Aorta (tissue), 5 donors: ENCODE data around the gene CNN3. TPM values are rescaled to one million over a fixed set of nuclear protein-coding genes. Genes with fewer than 3 reads are reported as not detected.

ENCODE experiments used
- ATAC-seq: fragments of 200-7000 bp; cut with Tn5 transposase; one replicate; pipeline ENCODE4 v1.9.1; 2022; ENCODE audit warnings: moderate library complexity; ENCODE audit not compliant: low FRiP score
- DNase-seq, 2 donors: peaks; one replicate each; pipeline ENCODE4 v3.0.0-alpha.2; 2020
- H3K27ac ChIP-seq, 2 donors: one replicate each; pipeline ENCODE4 v1.5.1; 2013; ENCODE audit warnings: low read length in 2 of 2, mild to moderate bottlenecking in 2 of 2, moderate library complexity in 2 of 2, control low read depth in 1 of 2, inconsistent platforms in 1 of 2, low read depth in 1 of 2
- H3K27me3 ChIP-seq, 2 donors: one replicate each; pipeline ENCODE4 v1.6.1; 2013; ENCODE audit warnings: control low read depth in 1 of 2, low read length in 1 of 2, mild to moderate bottlenecking in 1 of 2, moderate library complexity in 1 of 2; ENCODE audit not compliant: insufficient read depth in 2 of 2, control insufficient read depth in 1 of 2
- H3K36me3 ChIP-seq, 2 donors: one replicate each; pipeline ENCODE4 v1.6.1; 2013; ENCODE audit warnings: control low read depth in 1 of 2, low read length in 1 of 2, mild to moderate bottlenecking in 1 of 2; ENCODE audit not compliant: insufficient read depth in 2 of 2, control insufficient read depth in 1 of 2
- H3K4me1 ChIP-seq, 2 donors: one replicate each; pipeline ENCODE4 v1.6.1; 2013; ENCODE audit warnings: low read length in 2 of 2, control low read depth in 1 of 2, mild to moderate bottlenecking in 1 of 2, moderate library complexity in 1 of 2; ENCODE audit not compliant: insufficient read depth in 2 of 2, control insufficient read depth in 1 of 2
- H3K4me3 ChIP-seq, 2 donors: one replicate each; pipeline ENCODE4 v1.5.1; 2013; ENCODE audit warnings: low read length in 2 of 2, control low read depth in 1 of 2, mild to moderate bottlenecking in 1 of 2
- H3K9me3 ChIP-seq: one replicate; pipeline ENCODE4 v1.6.1; 2013; ENCODE audit warnings: mild to moderate bottlenecking, low read length; ENCODE audit not compliant: control insufficient read depth
- WGBS, 2 donors: extraction: QIAGEN DNeasy Blood & Tissue Kit; methylation state at CpG; one replicate each; pipeline ENCODE4 v1.1.7; 2013; 5-methylcytosine and 5-hydroxymethylcytosine counted together
- intact Hi-C, 2 donors: fragments of 100-400 bp; cut with DNase I; formaldehyde crosslinking; loops; one replicate each; pipeline versions ENCODE4 v1.14.2 to v1.15.0; 2022
- polyA plus RNA-seq, 2 donors: library from polyadenylated mRNA; stranded (reverse); fragments of 200-250 nt; gene quantifications; one replicate each; pipeline ENCODE4 v1.2.3, GENCODE V29; 2013
- total RNA-seq, 2 donors: library from RNA; stranded (reverse); fragmentation: NEBNext Ultra II Directional; extraction: Animal tissue kit (Norgen Biotek cat#: 25700); gene quantifications; one replicate each; pipeline ENCODE4 v1.2.1, GENCODE V29; 2021
- donor health status: healthy with polysubstance abuse.
- donor health status: Bipolar disorder and iron deficiency.
- donor health status: DM: no; HTN: no; CAD: no.
- donor health status: DM: no; HTN: no; CAD: no.
- donor health status: DM: yes; HTN: yes; CAD: no.

Gene CNN3
- total and polyA plus RNA-seq, 4 donors: 138 to 463 (median 294) TPM

DNA sequence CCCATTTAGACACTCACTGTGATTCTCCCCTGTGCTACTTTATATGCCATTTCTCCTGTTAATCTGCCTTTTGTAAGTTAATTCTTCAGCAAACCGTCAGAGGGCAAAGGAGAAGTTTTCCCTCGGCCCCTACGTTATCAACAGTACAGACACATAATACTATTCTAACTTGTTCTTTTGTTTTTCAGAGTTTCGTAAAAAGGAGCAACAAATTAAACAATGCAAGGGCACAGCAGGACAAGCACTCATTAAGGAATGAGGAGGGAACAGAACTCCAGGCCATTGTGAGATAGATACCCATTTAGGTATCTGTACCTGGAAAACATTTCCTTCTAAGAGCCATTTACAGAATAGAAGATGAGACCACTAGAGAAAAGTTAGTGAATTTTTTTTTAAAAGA, 32.3 kb downstream of the CNN3 start:
- WGBS, 2 donors: 85 to 89% methylated on average over 4 of the region's 4 CpGs
- no peak for ATAC-seq
- Histone ChIP-seq H3K4me3 (no peak overlapping the region), H3K27ac (no peak overlapping the region), H3K4me1 (peaks cover 0 to 8% of the 10 kb centered on the region in 2 donors), H3K27me3 (no peaks in the 10 kb centered on the region), H3K36me3 (peaks cover 2 to 3% of the 10 kb centered on the region in 2 donors), H3K9me3 (no peaks in the 10 kb centered on the region)
- intact Hi-C loops: loop anchor here in 1 of 2 donors (5.0 kb wide), 1 partner anchor 37 kb away; no protein-coding TSS in a partner anchor
- no peak for DNase-seq

- H3K9me3 ChIP-seq: no peaks in the 10 kb centered on the region
- peaks cover 2 to 3% of the 10 kb centered on the region in 2 donors for H3K36me3 ChIP-seq
- H3K27me3 ChIP-seq: no peaks in the 10 kb centered on the region
- H3K4me1 ChIP-seq: peaks cover 0 to 2% of the 10 kb centered on the region in 2 donors
- intact Hi-C loops: no loop called here
- DNase-seq (no peak), ATAC-seq (no peak)
- 96% methylated on average over 4 of the region's 4 CpGs for WGBS, 2 donors
- H3K27ac ChIP-seq: no peak overlapping the region
- no peak overlapping the region for H3K4me3 ChIP-seq
Observed at GRCh38 chr1:94892604-94893254, 34.2 kb downstream of the CNN3 start.

DNA sequence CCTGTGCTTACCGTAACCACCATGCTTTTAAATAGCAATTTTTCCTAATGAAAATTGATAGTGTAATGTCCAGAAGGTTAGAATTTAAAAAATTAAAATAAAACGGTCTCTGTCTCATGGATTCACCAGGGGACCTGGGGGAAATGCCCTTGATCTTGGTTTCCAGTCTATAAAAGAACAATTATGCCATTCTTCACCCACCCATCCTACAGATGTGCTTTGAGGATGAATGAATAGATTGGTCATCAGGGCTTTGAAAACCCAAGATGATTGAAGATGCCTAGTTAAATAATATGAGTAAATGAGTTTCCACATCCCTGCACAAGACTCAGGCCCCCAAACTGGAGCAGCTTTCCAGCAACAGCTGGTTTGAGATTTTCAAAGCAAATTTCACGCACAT, 38.7 kb downstream of the CNN3 start:
- Histone ChIP-seq H3K4me3 (no peak overlapping the region), H3K27ac (no peak overlapping the region), H3K9me3 (no peaks in the 10 kb centered on the region), H3K27me3 (no peaks in the 10 kb centered on the region), H3K4me1 (peaks cover 0 to 3% of the 10 kb centered on the region in 2 donors), H3K36me3 (no peaks in the 10 kb centered on the region)
- DNase-seq (no peak), ATAC-seq (no peak)
- 83 to 92% methylated on average over 3 of the region's 3 CpGs for WGBS, 2 donors
- intact Hi-C loops: no loop called here

DNA sequence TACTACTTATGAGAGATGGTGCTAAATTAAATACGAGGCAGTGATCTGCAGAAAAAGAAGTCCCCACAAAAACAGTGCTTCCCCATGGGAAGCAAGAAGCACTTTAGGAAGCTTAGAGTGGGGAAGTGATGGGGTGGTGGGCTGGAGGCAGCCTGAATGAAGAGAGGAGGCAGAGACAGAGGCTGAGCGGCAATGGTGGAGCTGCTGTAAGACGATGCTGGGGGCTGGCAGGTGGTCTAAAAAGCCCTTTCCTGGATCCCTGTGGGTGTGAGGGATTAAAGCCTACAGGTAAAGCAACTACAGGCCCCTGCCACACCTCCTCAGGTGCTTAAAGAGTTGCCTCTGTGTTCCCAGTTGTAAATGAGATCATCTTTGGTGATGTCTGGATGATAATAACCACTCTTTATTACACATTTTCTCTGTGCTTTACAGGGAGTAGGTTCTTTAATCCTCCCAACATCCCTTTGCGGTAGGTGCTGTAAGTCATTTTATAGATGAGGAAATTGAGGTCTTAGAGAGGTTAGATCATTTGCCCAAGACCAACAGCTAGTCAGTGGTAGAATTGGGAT, 39.2 kb downstream of the CNN3 start:
- Histone ChIP-seq H3K4me1 (peaks cover 0 to 3% of the 10 kb centered on the region in 2 donors), H3K36me3 (no peaks in the 10 kb centered on the region), H3K27me3 (no peaks in the 10 kb centered on the region), H3K4me3 (no peak overlapping the region), H3K9me3 (no peaks in the 10 kb centered on the region), H3K27ac (no peak overlapping the region)
- 75 to 87% methylated on average over 4 of the region's 4 CpGs for WGBS, 2 donors
- ATAC-seq (no peak), DNase-seq (no peak)
- intact Hi-C loops: no loop called here

- intact Hi-C loops: no loop called here
- Histone ChIP-seq H3K4me3 (no peak overlapping the region), H3K27me3 (no peaks in the 10 kb centered on the region), H3K36me3 (no peaks in the 10 kb centered on the region), H3K9me3 (no peaks in the 10 kb centered on the region), H3K4me1 (peaks cover 0 to 3% of the 10 kb centered on the region in 2 donors), H3K27ac (no peak overlapping the region)
- DNase-seq (no peak), ATAC-seq (no peak)
- 68 to 77% methylated on average over 3 of the region's 3 CpGs for WGBS, 2 donors
Observed at GRCh38 chr1:94887106-94887505, 39.8 kb downstream of the CNN3 start.

DNA sequence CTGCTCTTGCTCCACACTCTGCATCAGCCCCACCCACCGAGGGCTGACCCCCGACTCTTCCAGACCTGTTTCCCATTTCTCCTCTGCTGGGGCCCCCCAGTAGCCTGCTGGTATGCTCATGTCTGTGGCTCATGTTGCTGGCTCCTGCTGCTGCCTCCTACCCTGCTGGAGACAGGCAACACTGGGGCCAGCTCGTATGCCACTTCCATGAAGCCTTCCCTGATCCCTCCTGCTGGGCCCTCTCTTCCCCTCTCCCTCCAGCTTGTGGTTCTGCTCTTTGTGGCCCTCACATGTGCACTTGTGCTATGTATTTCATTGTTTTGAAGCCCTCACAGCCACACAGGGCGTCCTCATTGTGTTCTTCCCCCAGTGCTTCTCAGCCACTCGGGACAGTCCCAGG, 40.5 kb downstream of the CNN3 start:
- no peak for ATAC-seq
- no peak for DNase-seq
- Histone ChIP-seq H3K4me1 (peaks cover 0 to 3% of the 10 kb centered on the region in 2 donors), H3K27ac (no peak overlapping the region), H3K9me3 (no peaks in the 10 kb centered on the region), H3K27me3 (no peaks in the 10 kb centered on the region), H3K36me3 (no peaks in the 10 kb centered on the region), H3K4me3 (no peak overlapping the region)
- 70 to 82% methylated on average over 5 of the region's 5 CpGs for WGBS, 2 donors
- intact Hi-C loops: no loop called here

- Histone ChIP-seq H3K9me3 (no peaks in the 10 kb centered on the region), H3K36me3 (no peaks in the 10 kb centered on the region), H3K27ac (peak overlapping the region; percentile 39 to 69), H3K27me3 (no peaks in the 10 kb centered on the region), H3K4me1 (peaks cover 0 to 3% of the 10 kb centered on the region in 2 donors), H3K4me3 (no peak overlapping the region)
- ATAC-seq (no peak), DNase-seq (no peak)
- intact Hi-C loops: loop anchor here in 1 of 2 donors (1.0 kb wide), 1 partner anchor 19 kb away; no protein-coding TSS in a partner anchor
- WGBS, 2 donors: 6 to 8% methylated on average over 6 of the region's 6 CpGs
Observed at GRCh38 chr1:94884507-94884906, 42.4 kb downstream of the CNN3 start.

- intact Hi-C loops: loop anchor here in 1 of 2 donors (1.0 kb wide), 1 partner anchor 19 kb away; no protein-coding TSS in a partner anchor
Observed at GRCh38 chr1:94884106-94884505, 42.8 kb downstream of the CNN3 start.

GRCh38 chr1:94883691-94884090, 43.2 kb downstream of the CNN3 start:
- intact Hi-C loops: loop anchor here in 1 of 2 donors (1.0 to 2.0 kb wide), 2 partner anchors 18 to 29 kb away; no protein-coding TSS in a partner anchor
- no peak for ATAC-seq
- no peak for DNase-seq
- peaks cover 0 to 3% of the 10 kb centered on the region in 2 donors for H3K4me1 ChIP-seq
- peak overlapping the region; percentile 69 to 78 for H3K27ac ChIP-seq
- H3K9me3 ChIP-seq: no peaks in the 10 kb centered on the region
- no peak overlapping the region for H3K4me3 ChIP-seq
- H3K36me3 ChIP-seq: no peaks in the 10 kb centered on the region
- 6 to 14% methylated on average over 4 of the region's 4 CpGs for WGBS, 2 donors
- no peaks in the 10 kb centered on the region for H3K27me3 ChIP-seq

More at GRCh38 chr1:94884106-94884505, 42.8 kb downstream of the CNN3 start:
- Histone ChIP-seq H3K9me3 (no peaks in the 10 kb centered on the region), H3K27me3 (no peaks in the 10 kb centered on the region), H3K4me1 (peaks cover 0 to 3% of the 10 kb centered on the region in 2 donors), H3K36me3 (no peaks in the 10 kb centered on the region), H3K27ac (peak overlapping the region; percentile 58 to 69), H3K4me3 (no peak overlapping the region)
- ATAC-seq: peak; percentile 45
- DNase-seq: no peak
- WGBS, 2 donors: 6% methylated on average over 6 of the region's 6 CpGs
